Erythroblast (primary cell): ENCODE results near the gene TBC1D1.

Experiments
- DNase-seq, 2 experiments: peaks; one replicate each; lab custom pipeline; 2025; lab: John Stamatoyannopoulos, UW
- GATA1 ChIP-seq: IDR thresholded peaks from 2 replicates; pipeline ENCODE4 v1.6.1; 2011; ENCODE audit warnings: low read depth, mild to moderate bottlenecking, control low read depth, low read length, moderate library complexity
- POLR2A ChIP-seq: IDR thresholded peaks from 2 replicates; pipeline ENCODE4 v1.6.1; 2011; ENCODE audit warnings: mild to moderate bottlenecking, low read length

TBC1D1 gene

GRCh38 chr4:37927434-37927833, 36.5 kb downstream of the TBC1D1 start:
- TF ChIP-seq POLR2A (no peak), GATA1 (no peak)
- DNase-seq: no peak

- TF ChIP-seq POLR2A (no peak), GATA1 (no peak)
- no peak for DNase-seq
Measured at GRCh38 chr4:37928426-37929416, 37.8 kb downstream of the TBC1D1 start.

GRCh38 chr4:37934096-37934495, 43.2 kb downstream of the TBC1D1 start:
- no peak for DNase-seq
- TF ChIP-seq POLR2A (no peak), GATA1 (no peak)

- no peak for DNase-seq
- TF ChIP-seq GATA1 (no peak), POLR2A (no peak)
Measured at GRCh38 chr4:37934609-37935008, 43.7 kb downstream of the TBC1D1 start.

- TF ChIP-seq POLR2A (no peak), GATA1 (no peak)
- no peak for DNase-seq
Measured at GRCh38 chr4:37935026-37935425, 44.1 kb downstream of the TBC1D1 start.

- no peak for TF ChIP-seq POLR2A
- TF ChIP-seq GATA1: no peak
- DNase-seq: no peak
Measured at GRCh38 chr4:37936889-37937498, 46.1 kb downstream of the TBC1D1 start.

DNA sequence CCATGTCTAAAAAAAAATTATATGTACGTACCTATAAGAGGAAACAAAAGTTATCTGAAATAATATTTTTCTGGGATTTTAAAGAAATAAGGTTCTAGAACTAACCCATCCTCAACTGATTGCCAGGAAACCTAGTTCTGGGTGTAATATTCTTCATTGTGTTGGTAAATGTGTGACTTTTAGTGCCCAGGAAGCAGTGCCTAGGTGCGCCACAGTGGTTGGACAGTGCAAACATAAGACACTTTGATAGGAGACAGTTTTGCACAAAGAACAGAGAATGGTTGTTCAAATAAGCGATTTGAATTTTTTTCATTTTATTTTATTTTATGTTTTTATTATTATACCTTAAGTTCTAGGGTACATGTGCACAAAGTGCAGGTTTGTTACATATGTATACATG, 47.3 kb downstream of the TBC1D1 start:
- TF ChIP-seq POLR2A (no peak), GATA1 (no peak)

GRCh38 chr4:37946503-37947179, 55.8 kb downstream of the TBC1D1 start:
- no peak for TF ChIP-seq POLR2A
- TF ChIP-seq GATA1: no peak
- no peak for DNase-seq

More for the DNA sequence above, 47.3 kb downstream of the TBC1D1 start:
- no peak for DNase-seq

GRCh38 chr4:37948542-37948941, 57.7 kb downstream of the TBC1D1 start:
- no peak for TF ChIP-seq GATA1
- TF ChIP-seq POLR2A: no peak
- no peak for DNase-seq

- no peak for DNase-seq
- no peak for TF ChIP-seq GATA1
- no peak for TF ChIP-seq POLR2A
Measured at GRCh38 chr4:37949636-37950426, 58.9 kb downstream of the TBC1D1 start.

GRCh38 chr4:37951461-37952352, 60.8 kb downstream of the TBC1D1 start:
- no peak for DNase-seq
- no peak for TF ChIP-seq GATA1
- no peak for TF ChIP-seq POLR2A

DNA sequence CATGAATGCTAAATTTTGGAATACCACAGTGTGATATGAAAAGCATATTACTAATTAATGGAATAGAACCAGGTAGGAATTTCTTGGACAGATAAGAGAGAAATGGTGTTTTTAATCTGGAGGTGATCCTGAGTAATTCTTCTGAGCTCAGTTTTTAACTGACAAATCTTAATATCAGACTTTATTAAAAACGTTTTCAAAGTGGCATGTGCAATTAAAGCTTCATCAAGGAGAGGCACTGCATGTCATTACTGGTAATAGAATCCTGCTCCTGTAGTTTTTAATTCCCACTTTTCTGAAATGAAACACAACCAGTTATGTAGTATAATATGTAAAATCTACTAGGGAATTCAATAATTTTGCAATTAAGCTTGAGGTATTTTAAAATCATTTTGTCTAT, 62.3 kb downstream of the TBC1D1 start:
- no peak for TF ChIP-seq POLR2A
- no peak for TF ChIP-seq GATA1
- no peak for DNase-seq
